AG08396 (cell line): ENCODE measurements around the gene ABCB9.
A peak's percentile ranks its signal among the peaks of the same experiment; 100 is the strongest.

ENCODE experiments used
- DNase-seq: peaks from one replicate; pipeline ENCODE4 v3.0.0; 2012; ENCODE audit warnings: low spot score, mixed read lengths

ABCB9 gene

GRCh38 chr12:122981587-122982476 is 15.6 kb upstream of the ABCB9 start:
- DNase-seq, result no peak

- no peak for DNase-seq
Observed at GRCh38 chr12:122981036-122981471, 14.8 kb upstream of the ABCB9 start.

DNA sequence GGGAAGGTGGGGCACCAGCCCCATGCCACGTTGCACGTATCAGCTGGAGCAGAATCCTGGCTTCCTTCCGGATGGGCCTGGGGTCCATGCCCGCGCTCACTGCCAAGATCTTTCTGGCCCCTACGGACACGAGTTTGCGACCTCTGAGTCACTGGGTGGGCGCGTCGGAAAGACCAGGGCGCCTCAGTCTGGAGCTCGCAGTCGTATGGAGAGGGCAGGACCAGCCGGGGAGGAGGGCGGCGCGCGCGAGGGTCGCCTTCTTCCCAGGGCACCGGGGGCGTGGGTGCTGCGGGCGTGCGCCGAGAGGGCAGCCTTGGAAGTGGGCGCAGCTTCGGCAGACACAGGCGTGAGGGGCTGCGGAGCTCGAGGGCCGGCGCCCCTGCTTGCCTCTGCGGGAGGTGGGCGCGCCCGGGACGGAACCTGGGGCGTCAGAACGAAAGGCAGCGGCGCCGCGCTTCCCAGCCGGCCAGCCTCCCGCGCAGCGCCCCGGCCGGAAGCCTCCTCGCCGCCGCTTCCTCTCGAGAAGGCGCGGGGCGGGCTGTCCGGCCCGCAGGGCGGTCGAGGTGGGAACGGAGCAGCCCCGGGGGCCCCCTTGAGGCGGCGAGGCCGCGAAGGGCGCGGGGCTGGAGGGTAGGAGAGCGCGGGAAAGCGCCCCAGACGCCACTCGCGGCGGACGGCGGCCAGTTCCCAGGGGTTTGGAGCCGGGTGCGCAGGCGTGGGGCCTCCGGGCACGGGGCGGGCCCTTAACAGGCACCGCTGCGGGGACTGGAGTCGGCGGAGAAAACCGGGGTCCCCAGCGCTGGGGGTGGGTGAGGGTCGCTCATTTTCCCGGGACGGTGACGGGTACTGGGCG is 14.1 kb upstream of the ABCB9 start, which contains the start of gene ARL6IP4:
Gene ARL6IP4, plus strand, starts transcription at position 499 of the 853 bp plus-strand sequence. CDS start 459 bp downstream, outside the sequence.
- DNase-seq, result peak; percentile 89

GRCh38 chr12:122979908-122980182 is 13.6 kb upstream of the ABCB9 start:
- no peak for DNase-seq

DNA sequence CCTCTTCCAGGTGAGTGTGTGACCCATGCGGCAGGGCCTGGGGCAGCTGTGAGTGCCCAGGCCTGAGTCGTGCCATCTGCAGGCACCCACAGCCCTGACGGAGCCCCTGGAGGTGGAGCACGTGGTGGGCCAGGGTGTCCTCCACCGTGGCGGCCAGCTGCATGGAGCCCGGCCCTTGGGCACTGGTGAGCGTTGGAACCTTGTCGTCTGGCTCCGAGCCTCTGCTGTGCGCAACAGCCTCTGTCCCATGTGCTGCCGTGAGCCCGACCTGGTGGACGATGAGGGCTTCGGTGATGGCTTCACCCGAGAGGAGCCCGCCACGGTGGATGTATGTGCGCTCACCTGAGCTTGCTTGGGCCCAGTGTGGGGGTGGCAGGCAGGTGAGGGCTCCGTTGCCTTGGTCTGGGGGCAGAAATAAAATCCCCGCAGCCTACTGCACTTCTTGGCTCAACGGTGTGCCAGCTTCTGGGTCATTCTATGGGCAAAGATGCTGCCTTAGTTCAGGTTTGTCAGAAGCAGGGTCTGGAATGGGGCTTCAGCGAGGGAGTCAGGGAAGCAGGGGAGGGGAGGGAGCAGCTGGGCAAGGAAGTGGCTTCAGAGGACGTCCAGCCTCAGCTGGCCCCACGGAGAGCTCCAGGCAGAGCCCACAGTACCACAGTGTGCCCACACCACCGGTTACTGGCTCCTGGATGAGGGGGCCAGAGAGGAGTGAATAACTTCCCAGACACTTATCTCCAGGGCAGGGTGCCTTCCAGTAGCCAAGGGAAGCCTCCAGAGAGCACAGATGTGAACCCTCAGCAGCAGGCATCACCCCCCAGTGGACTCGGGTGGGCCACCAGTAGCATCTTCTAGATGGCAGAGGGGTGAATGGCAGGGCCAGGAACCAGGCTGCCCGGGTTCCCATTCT is 13.0 kb upstream of the ABCB9 start:
- no peak for DNase-seq

DNA sequence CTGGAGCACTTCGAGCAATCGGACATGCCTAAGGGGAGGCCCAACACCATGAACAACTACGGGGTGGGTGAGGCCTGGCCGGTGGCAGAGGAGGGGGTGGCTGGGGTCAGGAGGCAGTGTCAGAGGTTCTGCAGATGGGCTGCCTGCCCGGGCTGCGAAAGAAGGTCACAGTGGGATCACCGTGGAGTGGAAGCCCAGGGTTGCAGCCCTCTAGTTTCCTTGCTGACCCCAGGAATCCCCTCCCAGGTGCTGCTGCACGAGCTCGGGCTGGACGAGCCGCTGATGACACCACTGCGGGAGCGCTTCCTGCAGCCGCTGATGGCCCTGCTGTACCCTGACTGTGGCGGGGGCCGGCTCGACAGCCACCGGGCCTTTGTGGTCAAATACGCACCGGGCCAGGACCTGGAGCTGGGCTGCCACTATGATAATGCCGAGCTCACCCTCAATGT is 12.3 kb upstream of the ABCB9 start:
- no peak for DNase-seq

- DNase-seq, result no peak
Observed at GRCh38 chr12:122977655-122978392, 11.6 kb upstream of the ABCB9 start.

- DNase-seq, result no peak
Observed at GRCh38 chr12:122977153-122977552, 10.9 kb upstream of the ABCB9 start.

- no peak for DNase-seq
Observed at GRCh38 chr12:122976648-122976975, 10.3 kb upstream of the ABCB9 start.

- no peak for DNase-seq
Observed at GRCh38 chr12:122975790-122976647, 9.8 kb upstream of the ABCB9 start.

DNA sequence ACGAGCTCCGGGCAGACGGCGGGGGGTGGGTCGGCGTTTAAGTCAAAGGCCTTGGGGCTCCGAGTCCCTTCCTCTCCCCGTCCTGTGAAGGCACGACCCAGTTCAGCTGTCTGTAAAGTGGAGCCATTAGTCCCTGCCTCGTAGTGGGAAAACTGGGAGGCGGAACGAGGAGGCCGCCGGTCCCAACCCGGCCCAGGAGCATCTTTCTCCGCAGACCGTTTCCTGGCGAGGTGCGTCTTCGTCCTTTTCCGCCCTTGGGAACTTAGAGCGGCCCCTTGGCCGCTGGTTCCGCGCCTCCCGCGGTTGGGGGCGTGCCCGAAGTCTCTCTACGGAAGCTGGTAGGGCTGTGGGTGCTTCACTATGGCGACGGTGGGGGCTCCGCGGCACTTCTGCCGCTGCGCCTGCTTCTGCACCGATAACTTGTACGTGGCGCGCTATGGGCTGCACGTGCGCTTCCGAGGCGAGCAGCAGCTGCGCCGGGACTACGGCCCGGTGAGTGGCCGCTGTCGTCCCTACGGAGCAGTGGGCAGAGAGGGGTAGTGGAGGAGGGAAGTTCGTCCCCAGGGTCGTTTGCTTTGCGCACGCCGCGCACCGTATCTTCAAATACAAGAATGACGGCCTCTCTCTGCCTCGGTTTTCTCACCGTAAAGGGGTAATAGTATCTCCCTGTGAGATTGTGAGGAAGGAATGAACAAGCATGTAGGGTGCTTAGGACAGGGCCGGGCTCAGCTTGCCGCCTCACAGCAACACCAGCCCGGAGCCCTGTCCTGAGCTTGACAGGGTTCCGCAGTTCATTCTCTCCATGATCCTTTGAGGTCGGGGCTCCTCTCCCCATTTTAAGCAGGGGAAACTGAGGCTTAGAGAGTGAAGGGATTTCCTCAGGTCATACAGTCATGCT is 8.9 kb upstream of the ABCB9 start, which contains the start of gene OGFOD2:
Gene OGFOD2, plus strand, starts transcription at position 353 of the 898 bp plus-strand sequence. Its CDS starts 8 bp downstream, at position 361.
- peak; percentile 91 for DNase-seq

GRCh38 chr12:122974274-122974891 is 8.1 kb upstream of the ABCB9 start:
- peak; percentile 93 for DNase-seq

- no peak for DNase-seq
Observed at GRCh38 chr12:122969676-122970075, 3.4 kb upstream of the ABCB9 start.

DNA sequence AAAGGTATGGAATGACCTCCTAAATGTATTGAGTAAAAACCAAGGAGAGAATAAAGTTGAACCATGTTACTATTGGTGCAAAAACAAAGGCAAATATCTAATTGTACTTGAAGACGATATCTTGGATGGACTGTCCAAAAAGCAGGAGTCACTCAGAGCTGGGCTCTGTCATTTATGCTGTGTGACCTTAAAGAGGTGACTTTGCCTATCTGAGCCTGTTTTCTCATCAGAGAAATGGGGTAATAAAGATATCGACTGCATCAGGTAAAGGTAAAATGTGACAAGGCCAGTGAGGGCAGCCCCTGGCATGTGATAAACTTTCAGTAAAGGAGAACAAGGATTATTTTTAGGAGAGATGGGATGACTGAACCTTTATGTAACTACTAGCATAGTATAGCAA is 1.8 kb upstream of the ABCB9 start:
- no peak for DNase-seq

DNA sequence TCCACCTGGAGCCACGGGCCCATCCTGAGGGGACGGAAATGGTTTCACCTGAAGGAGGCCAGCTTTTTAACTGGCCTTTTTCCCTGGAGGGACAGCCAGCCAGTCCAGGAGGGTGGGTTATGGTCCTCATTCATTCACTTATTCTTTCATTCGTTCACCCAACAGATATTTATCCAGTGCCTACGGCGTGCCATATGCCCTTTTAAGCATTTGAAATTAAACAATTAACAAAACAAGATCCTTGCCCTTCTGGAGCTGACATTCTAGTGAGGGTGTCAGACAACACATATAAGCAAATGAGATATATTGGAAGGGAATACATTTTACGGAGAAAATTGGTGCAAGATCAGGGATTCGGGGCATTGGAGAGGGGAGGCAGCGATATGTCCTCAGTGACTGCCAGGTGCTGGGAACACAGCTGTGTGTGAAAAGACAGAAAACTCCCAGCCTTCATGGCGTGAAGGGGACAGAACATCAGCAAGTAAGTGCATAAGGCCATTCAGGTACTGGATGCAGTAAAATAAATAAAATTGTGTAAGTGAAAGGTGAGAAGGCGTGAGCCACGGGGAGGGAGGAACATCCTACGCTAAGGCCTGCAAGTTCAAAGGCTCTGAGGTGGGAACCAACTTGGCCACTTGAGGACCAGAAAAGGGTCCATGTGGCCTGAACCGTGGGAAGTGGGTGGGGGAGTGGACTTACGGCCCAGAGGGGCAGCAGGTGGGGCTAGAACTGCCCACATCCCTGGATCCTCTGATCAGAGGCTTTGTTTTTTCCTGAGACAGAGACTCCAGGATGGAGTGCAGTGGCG is 684 bp upstream of the ABCB9 start:
- no peak for DNase-seq

- no peak for DNase-seq
Observed at GRCh38 chr12:122965321-122965751, 927 bp downstream of the ABCB9 start.

DNA sequence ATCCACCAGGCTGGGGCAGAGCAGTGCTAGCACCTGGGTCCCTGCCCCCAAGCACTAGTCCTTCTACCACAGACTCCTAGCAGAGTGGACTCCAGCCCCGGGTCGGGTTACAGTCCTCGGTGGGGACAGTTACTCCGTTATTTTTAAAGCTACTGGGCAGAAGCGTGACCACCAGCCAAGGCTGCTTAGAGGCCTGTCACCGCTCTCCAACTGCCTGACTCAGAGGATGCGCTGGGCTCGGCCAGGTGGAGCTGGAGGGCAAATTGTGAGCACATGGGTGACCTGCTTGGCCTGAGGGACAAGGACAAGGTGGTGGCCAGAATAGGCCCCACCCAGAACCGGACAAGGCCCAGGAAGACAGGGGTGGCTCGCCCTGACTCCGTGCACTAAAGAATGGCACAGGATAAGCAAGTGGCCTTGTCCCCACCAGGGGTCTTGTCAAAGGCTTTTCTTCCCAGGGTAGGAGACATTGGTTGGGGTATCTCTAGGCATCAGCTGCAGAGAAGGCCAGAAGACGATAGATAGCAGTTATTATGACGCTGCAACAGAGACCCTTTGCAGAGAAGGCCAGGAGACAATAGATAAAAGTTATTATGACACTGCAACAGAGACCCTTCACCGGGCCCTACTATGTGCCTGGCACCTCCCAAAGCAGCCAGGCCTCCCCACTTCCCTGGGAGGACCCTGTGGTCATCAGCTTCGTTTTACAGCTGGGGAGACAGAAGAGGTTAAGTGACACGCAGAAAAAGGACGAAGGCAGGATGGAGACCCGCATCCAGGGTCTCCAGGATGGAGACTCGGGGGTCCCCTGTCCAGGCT is 1.6 kb downstream of the ABCB9 start:
- DNase-seq, result no peak
